Mesothelial cell of epicardium (in vitro differentiated cells): ENCODE results near the gene DENND4B. TPM values are rescaled to one million over a fixed set of nuclear protein-coding genes. Genes with fewer than 3 reads are reported as not detected.
A peak's percentile ranks its signal among the peaks of the same experiment; 100 is the strongest.

Source experiments
- DNase-seq, 2 experiments: peaks; one replicate each; pipeline ENCODE4 v3.0.0; 2021; ENCODE audit warnings: low spot score in 2 of 2; ENCODE audit not compliant: unreplicated experiment in 2 of 2
- H3K27ac Mint-ChIP-seq: 2 replicates; pipeline ENCODE4 v1.8.0; 2021; ENCODE audit warnings: mixed read lengths
- H3K27me3 Mint-ChIP-seq: 2 replicates; pipeline ENCODE4 v1.8.0; 2021; ENCODE audit warnings: low read depth, mixed read lengths
- H3K36me3 Mint-ChIP-seq: 2 replicates; pipeline ENCODE4 v1.8.0; 2021; ENCODE audit warnings: mixed read lengths
- H3K4me1 Mint-ChIP-seq: 2 replicates; pipeline ENCODE4 v1.8.0; 2021; ENCODE audit warnings: mixed read lengths
- H3K4me3 Mint-ChIP-seq: 2 replicates; pipeline ENCODE4 v1.8.0; 2021; ENCODE audit warnings: mild to moderate bottlenecking, moderate library complexity, mixed read lengths
- H3K9me3 Mint-ChIP-seq: 2 replicates; pipeline ENCODE4 v1.8.0; 2021; ENCODE audit warnings: mixed read lengths
- total RNA-seq: library from RNA; stranded (reverse); gene quantifications from 3 replicates; pipeline ENCODE4 v1.2.1, GENCODE V29; 2021
- TF ChIP-seq, protein P1 (sequence below): fragments of 200-600 bp; sonication (generic); IDR thresholded peaks from one replicate; pipeline ENCODE4 v1.5.0; 2021; ENCODE audit warnings: antibody characterized with exemption; ENCODE audit not compliant: unreplicated experiment

DENND4B gene
- total RNA-seq, 1 donor from 2014 or later = 63.1 TPM

DNA sequence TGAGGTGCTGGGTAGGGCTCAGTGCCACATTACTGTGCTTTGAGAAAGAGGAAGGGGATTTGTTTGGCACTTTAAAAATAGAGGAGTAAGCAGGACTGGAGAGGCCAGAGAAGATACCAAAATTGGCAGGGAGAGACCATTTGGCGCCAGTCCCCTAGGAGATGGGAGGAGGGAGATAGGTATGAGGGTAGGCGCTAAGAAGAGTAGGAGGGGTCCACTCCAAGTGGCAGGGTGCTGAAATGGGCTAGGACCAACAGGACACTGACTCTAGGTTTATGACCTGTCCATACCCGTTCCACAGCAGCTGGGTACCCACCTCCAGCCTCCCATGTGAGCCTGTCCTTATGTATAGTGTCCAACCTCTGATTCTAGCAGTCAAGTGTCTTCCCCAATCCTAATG is 12.9 kb upstream of the DENND4B start:
- H3K9me3 Mint-ChIP-seq = no peaks in the 10 kb centered on the region
- TF ChIP-seq, protein P1, sequence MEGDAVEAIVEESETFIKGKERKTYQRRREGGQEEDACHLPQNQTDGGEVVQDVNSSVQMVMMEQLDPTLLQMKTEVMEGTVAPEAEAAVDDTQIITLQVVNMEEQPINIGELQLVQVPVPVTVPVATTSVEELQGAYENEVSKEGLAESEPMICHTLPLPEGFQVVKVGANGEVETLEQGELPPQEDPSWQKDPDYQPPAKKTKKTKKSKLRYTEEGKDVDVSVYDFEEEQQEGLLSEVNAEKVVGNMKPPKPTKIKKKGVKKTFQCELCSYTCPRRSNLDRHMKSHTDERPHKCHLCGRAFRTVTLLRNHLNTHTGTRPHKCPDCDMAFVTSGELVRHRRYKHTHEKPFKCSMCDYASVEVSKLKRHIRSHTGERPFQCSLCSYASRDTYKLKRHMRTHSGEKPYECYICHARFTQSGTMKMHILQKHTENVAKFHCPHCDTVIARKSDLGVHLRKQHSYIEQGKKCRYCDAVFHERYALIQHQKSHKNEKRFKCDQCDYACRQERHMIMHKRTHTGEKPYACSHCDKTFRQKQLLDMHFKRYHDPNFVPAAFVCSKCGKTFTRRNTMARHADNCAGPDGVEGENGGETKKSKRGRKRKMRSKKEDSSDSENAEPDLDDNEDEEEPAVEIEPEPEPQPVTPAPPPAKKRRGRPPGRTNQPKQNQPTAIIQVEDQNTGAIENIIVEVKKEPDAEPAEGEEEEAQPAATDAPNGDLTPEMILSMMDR = no peak
- no peaks in the 10 kb centered on the region for H3K27me3 Mint-ChIP-seq
- no peak overlapping the region for H3K4me3 Mint-ChIP-seq
- peaks cover 44% of the 10 kb centered on the region for H3K4me1 Mint-ChIP-seq
- peaks cover 6% of the 10 kb centered on the region for H3K36me3 Mint-ChIP-seq
- peak overlapping the region; percentile 98 for H3K27ac Mint-ChIP-seq
- DNase-seq = no peak

DNA sequence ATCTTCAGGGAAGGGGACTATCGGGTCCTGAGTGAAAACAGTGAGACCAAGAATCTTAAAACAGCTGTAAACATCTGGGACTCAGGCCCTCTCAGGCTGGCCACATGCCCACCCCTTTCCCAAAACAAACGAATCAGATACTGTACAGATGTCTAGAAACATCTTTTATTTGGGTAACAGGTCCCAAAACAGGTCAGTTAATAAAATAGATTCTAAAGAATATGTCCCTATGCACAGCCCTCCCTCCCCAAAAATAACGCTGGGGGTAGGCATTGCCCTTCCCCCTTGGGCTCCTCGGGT is 12.4 kb upstream of the DENND4B start:
- H3K27ac Mint-ChIP-seq = peak overlapping the region; percentile 98
- no peaks in the 10 kb centered on the region for H3K9me3 Mint-ChIP-seq
- TF ChIP-seq, protein P1 = no peak
- H3K27me3 Mint-ChIP-seq = no peaks in the 10 kb centered on the region
- peak overlapping the region; percentile 94 for H3K4me3 Mint-ChIP-seq
- peaks cover 40% of the 10 kb centered on the region for H3K4me1 Mint-ChIP-seq
- no peak for DNase-seq
- peaks cover 6% of the 10 kb centered on the region for H3K36me3 Mint-ChIP-seq

DNA sequence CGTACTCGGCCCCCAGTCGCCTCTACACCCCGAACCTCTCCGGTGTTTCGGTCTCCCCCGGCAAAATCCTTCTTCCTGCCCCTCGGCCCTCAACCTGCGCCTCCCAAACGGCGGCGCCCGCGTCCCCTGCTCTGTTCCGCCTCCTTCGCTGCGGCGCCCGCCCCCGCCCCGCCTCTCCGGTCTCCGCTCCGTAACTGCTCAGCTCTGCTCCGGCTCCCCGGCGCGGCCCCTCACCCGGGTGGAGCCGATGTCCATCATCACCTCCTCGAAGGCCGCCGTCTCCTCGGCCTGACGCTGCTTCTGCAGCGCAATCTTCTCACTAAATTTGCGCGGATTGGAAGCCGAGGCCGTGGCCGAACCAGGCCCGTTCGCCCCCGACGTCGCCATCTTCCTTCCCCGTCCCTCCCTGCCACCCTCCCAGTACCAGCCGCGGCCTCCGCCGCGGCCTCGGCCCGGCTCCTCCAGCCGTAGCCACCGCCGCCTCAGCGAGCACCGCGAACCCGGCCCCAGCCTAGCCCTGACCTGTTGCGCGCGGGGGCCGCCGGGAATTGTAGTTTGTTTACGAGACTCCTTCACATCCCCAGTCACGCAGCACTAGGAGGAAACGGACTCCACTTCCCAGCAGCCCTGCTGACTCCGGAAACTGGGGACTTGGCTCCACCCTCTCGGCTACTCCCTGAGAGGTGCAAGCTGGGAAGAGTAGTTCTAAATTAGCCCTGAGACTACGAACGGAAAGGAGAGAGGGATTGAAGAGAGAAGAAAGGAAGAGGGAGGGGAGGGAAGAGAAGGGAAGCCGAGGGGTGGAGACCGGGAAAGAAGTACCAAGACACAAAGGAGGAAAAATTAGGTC is 11.8 kb upstream of the DENND4B start, which contains the start of gene CRTC2:
Gene CRTC2 (minus strand): TSS at position 502 of the 850 bp plus-strand sequence. CDS start 115 bp downstream, at position 387.
- peaks cover 6% of the 10 kb centered on the region for H3K36me3 Mint-ChIP-seq
- H3K9me3 Mint-ChIP-seq = no peaks in the 10 kb centered on the region
- H3K27ac Mint-ChIP-seq = peak within 1 kb of the TSS; percentile 98
- H3K4me1 Mint-ChIP-seq = peaks cover 40% of the 10 kb centered on the region
- TF ChIP-seq, protein P1 = no peak
- H3K4me3 Mint-ChIP-seq = peak within 1 kb of the TSS; percentile 94
- DNase-seq = peak; percentile 93
- H3K27me3 Mint-ChIP-seq = no peaks in the 10 kb centered on the region

DNA sequence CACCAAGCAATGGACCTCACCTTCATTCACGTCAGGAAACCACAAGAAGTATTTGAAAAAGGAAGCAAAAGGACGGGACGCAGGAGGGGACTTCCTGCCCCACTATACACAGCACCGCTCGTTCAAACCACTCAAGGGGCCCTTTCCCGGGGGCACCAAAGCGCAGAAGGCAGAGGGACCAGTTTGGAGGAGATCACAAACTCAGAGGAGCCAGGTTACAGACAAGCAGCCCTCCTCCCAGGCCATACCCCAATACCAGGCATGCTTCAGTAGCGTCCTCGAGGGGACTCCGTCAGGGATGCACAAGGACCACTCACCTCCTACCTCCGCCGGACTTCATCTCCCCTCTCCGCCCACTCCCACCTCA is 11.2 kb upstream of the DENND4B start:
- Mint-ChIP-seq H3K27me3 (no peaks in the 10 kb centered on the region), H3K4me1 (peaks cover 38% of the 10 kb centered on the region), H3K36me3 (peaks cover 6% of the 10 kb centered on the region), H3K4me3 (peak overlapping the region; percentile 94), H3K9me3 (no peaks in the 10 kb centered on the region), H3K27ac (peak overlapping the region; percentile 98)
- TF ChIP-seq, protein P1 = no peak
- no peak for DNase-seq

DNA sequence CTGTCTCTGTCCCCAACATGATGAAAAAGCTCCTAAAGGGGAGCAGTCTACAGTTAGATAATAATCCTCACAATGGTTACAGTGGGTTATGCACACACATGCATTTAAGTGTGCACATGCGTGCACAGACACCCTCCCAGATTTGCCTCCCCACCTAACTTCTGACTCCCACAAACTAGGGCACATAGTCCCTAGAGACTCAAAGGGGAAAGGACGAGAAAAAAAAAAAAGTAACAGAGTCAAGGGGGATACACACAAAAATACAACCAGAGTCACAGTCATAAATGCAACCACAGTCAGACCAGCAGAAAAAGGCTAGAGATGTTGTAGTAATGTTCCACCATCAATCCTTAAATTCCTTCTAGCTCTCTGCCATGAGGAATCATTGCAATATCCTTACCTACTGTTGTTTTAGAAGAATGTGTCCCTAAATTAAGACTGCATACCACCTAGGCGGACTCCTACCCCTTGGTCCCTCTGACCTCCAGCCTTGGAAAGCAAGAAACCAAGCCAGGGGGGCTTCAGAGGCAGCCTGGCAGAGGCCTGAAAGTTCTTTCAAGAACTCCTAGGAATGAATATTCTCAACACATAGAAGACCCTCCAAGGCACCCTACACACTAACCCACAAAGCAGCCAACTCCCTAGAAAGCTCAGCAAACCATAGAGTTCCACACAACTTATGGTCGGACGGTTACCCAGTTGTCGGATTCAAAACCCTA is 10.6 kb upstream of the DENND4B start:
- no peak for DNase-seq
- Mint-ChIP-seq H3K4me1 (peaks cover 32% of the 10 kb centered on the region), H3K27me3 (no peaks in the 10 kb centered on the region), H3K36me3 (peaks cover 6% of the 10 kb centered on the region), H3K27ac (peak overlapping the region; percentile 98), H3K9me3 (no peaks in the 10 kb centered on the region), H3K4me3 (peak overlapping the region; percentile 94)
- TF ChIP-seq, protein P1 = no peak
